Liver (tissue), 9 donors: Measurements from ENCODE around the gene LAMP5. TPM values are rescaled to one million over a fixed set of nuclear protein-coding genes. Genes with fewer than 3 reads are reported as not detected.

Source experiments
- DNase-seq: peaks from one replicate; pipeline ENCODE4 v3.0.0-alpha.2; 2017; ENCODE audit warnings: low spot score
- H3K27ac ChIP-seq, 2 donors: one replicate each; pipeline ENCODE4 v1.7.0; 2013; ENCODE audit warnings: inconsistent platforms in 2 of 2, low read length in 2 of 2, control low read depth in 1 of 2, low read depth in 1 of 2, mild to moderate bottlenecking in 1 of 2
- H3K27me3 ChIP-seq, 4 donors: one replicate each; pipeline versions ENCODE4 v1.6.1 to v1.7.0; 2013; ENCODE audit warnings: low read length in 3 of 4, inconsistent platforms in 1 of 4, mild to moderate bottlenecking in 1 of 4, moderate library complexity in 1 of 4; ENCODE audit not compliant: control insufficient read depth in 4 of 4, insufficient read depth in 4 of 4
- H3K36me3 ChIP-seq, 4 donors: one replicate each; pipeline versions ENCODE4 v1.6.1 to v1.7.0; 2013; ENCODE audit warnings: low read length in 3 of 4, mild to moderate bottlenecking in 3 of 4, low read depth in 1 of 4, moderate library complexity in 1 of 4; ENCODE audit not compliant: control insufficient read depth in 4 of 4, insufficient read depth in 3 of 4
- H3K4me1 ChIP-seq, 4 donors: one replicate each; pipeline versions ENCODE4 v1.6.1 to v1.7.0; 2013; ENCODE audit warnings: low read length in 3 of 4, mild to moderate bottlenecking in 3 of 4, moderate library complexity in 1 of 4; ENCODE audit not compliant: control insufficient read depth in 4 of 4, insufficient read depth in 4 of 4
- H3K4me3 ChIP-seq, 3 donors: one replicate each; pipeline versions ENCODE4 v1.6.1 to v1.7.0; 2013; ENCODE audit warnings: low read length in 3 of 3, control low read depth in 1 of 3, low read depth in 1 of 3, mild to moderate bottlenecking in 1 of 3
- H3K9ac ChIP-seq, 2 donors: one replicate each; pipeline ENCODE4 v1.7.0; 2013; ENCODE audit warnings: low read length in 2 of 2, mild to moderate bottlenecking in 2 of 2, moderate library complexity in 2 of 2, control low read depth in 1 of 2, low read depth in 1 of 2
- H3K9me3 ChIP-seq, 4 donors: one replicate each; pipeline versions ENCODE4 v1.6.1 to v1.7.0; 2013; ENCODE audit warnings: low read length in 3 of 4; ENCODE audit not compliant: control insufficient read depth in 4 of 4
- ATF3 ChIP-seq: IDR thresholded peaks from 2 replicates; pipeline ENCODE4 v1.6.1; 2016; ENCODE audit warnings: antibody characterized with exemption
- EGR1 ChIP-seq, 2 donors: IDR thresholded peaks; 2 replicates each; pipeline ENCODE4 v1.6.1; 2016 to 2018; ENCODE audit warnings: antibody characterized with exemption in 2 of 2, low read depth in 2 of 2
- FOXA1 ChIP-seq: IDR thresholded peaks from 2 replicates; pipeline ENCODE4 v1.6.1; 2016; ENCODE audit warnings: antibody characterized with exemption
- FOXA2 ChIP-seq: IDR thresholded peaks from 2 replicates; pipeline ENCODE4 v1.6.1; 2016; ENCODE audit warnings: antibody characterized with exemption
- GABPA ChIP-seq, 2 donors: IDR thresholded peaks in 1 of 2; conservative IDR thresholded peaks in 1 of 2; 2 replicates each; pipeline ENCODE4 v1.6.1; 2016; ENCODE audit warnings: antibody characterized with exemption in 2 of 2, mild to moderate bottlenecking in 1 of 2, moderate library complexity in 1 of 2
- HNF4A ChIP-seq, 2 donors: conservative IDR thresholded peaks; 2 replicates each; pipeline ENCODE4 v1.6.1; 2016; ENCODE audit warnings: antibody characterized with exemption in 2 of 2, mild to moderate bottlenecking in 2 of 2
- HNF4G ChIP-seq: IDR thresholded peaks from 2 replicates; pipeline ENCODE4 v1.6.1; 2016; ENCODE audit warnings: antibody characterized with exemption
- JUND ChIP-seq, 2 donors: IDR thresholded peaks; 2 replicates each; pipeline ENCODE4 v1.6.1; 2016; ENCODE audit warnings: antibody characterized with exemption in 2 of 2
- MAX ChIP-seq: IDR thresholded peaks from 2 replicates; pipeline ENCODE4 v1.6.1; 2016; ENCODE audit warnings: antibody characterized with exemption
- NR2F2 ChIP-seq: IDR thresholded peaks from 2 replicates; pipeline ENCODE4 v1.6.1; 2016; ENCODE audit warnings: antibody characterized with exemption
- RAD21 ChIP-seq, 2 donors: IDR thresholded peaks; 2 replicates each; pipeline ENCODE4 v1.6.1; 2016; ENCODE audit warnings: antibody characterized with exemption in 2 of 2, mild to moderate bottlenecking in 2 of 2
- SP1 ChIP-seq: IDR thresholded peaks from 2 replicates; pipeline ENCODE4 v1.6.1; 2018; ENCODE audit warnings: antibody characterized with exemption, mild to moderate bottlenecking
- TAF1 ChIP-seq: conservative IDR thresholded peaks from 2 replicates; pipeline ENCODE4 v1.6.1; 2016; ENCODE audit warnings: antibody characterized with exemption, mild to moderate bottlenecking
- YY1 ChIP-seq: IDR thresholded peaks from 2 replicates; pipeline ENCODE4 v1.6.1; 2016; ENCODE audit warnings: antibody characterized with exemption, mild to moderate bottlenecking
- WGBS: extraction: QIAGEN DNeasy Blood & Tissue Kit; methylation state at CpG from one replicate; pipeline ENCODE4 v1.1.7; 2013; 5-methylcytosine and 5-hydroxymethylcytosine counted together
- polyA plus RNA-seq, 2 donors: library from polyadenylated mRNA; stranded (reverse) in 1 of 2; unstranded in 1 of 2; fragments of 200-250 nt in 1 of 2; fragments of >200 nt in 1 of 2; fragmentation: Nextera tagmentation in 1 of 2; extraction: Ambion mirVana in 1 of 2; gene quantifications; one replicate each; pipeline versions ENCODE4 v1.2.1 to v1.2.3, GENCODE V29; 2013 to 2015
- total RNA-seq, 2 donors: library from RNA; depleted of rRNA; stranded (reverse); fragments of >200 nt; gene quantifications; one replicate each; pipeline ENCODE4 v1.2.3, GENCODE V29; 2014
- TF ChIP-seq, protein P1 (sequence below): IDR thresholded peaks from 2 replicates; pipeline ENCODE4 v1.6.1; 2016; ENCODE audit warnings: antibody characterized with exemption
- TF ChIP-seq, protein P2 (sequence below): fragments of 150-350 bp; IDR thresholded peaks from 2 replicates; pipeline ENCODE4 v1.5.1; 2017; ENCODE audit warnings: improper control_type of control experiment, low read depth, low read length; ENCODE audit not compliant: missing input control
- donor health status: healthy.
- donor health status: healthy.
- donor health status: healthy.
- donor health status: healthy.
- donor health status: healthy.

Gene LAMP5
- total and polyA plus RNA-seq, 4 donors, result 0.08 to 0.09 TPM; not detected in 2

DNA sequence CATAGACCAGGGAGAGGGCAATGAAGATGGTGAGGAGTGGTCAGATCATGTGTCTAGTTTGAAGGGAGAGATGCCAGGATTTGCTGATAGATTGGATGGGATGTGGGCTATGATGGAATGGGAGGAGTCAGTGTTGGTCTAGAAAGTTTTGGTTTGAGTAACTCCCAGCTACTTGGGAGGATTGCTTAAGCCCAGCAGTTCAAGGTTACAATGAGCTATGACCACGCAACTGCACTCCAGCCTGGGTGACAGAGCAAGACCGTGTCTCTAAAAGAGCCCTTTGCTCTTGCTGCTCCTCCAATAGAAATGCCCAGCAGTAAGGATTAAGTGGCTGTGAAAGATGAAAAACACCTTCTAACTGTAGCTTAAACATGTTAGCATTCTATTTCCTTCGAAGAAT is 18.2 kb upstream of the LAMP5 start:
- Histone ChIP-seq H3K4me1 (no peaks in the 10 kb centered on the region), H3K4me3 (no peak overlapping the region), H3K27ac (no peak overlapping the region), H3K9me3 (no peaks in the 10 kb centered on the region), H3K36me3 (no peaks in the 10 kb centered on the region), H3K27me3 (peaks cover 2 to 6% (median 3%) of the 10 kb centered on the region in 4 donors), H3K9ac (no peak overlapping the region)
- DNase-seq, result no peak
- WGBS, result 73% methylated on average over 3 of the region's 3 CpGs
- TF ChIP-seq, protein P1, sequence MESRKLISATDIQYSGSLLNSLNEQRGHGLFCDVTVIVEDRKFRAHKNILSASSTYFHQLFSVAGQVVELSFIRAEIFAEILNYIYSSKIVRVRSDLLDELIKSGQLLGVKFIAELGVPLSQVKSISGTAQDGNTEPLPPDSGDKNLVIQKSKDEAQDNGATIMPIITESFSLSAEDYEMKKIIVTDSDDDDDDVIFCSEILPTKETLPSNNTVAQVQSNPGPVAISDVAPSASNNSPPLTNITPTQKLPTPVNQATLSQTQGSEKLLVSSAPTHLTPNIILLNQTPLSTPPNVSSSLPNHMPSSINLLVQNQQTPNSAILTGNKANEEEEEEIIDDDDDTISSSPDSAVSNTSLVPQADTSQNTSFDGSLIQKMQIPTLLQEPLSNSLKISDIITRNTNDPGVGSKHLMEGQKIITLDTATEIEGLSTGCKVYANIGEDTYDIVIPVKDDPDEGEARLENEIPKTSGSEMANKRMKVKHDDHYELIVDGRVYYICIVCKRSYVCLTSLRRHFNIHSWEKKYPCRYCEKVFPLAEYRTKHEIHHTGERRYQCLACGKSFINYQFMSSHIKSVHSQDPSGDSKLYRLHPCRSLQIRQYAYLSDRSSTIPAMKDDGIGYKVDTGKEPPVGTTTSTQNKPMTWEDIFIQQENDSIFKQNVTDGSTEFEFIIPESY, result no peak
- TF ChIP-seq MAX (no peak), TAF1 (no peak), JUND (IDR thresholded peaks at IDR 0.05) (no peak), FOXA1 (no peak), RAD21 (IDR thresholded peaks at IDR 0.05) (no peak), ATF3 (no peak), GABPA (IDR thresholded peaks at IDR 0.05 in 1 of 2, conservative IDR thresholded peaks at IDR 0.05 in 1 of 2) (no peak), EGR1 (IDR thresholded peaks at IDR 0.05; ENCODE audit: low read depth in 2 of 2) (no peak), YY1 (no peak), HNF4A (conservative IDR thresholded peaks at IDR 0.05) (no peak)

DNA sequence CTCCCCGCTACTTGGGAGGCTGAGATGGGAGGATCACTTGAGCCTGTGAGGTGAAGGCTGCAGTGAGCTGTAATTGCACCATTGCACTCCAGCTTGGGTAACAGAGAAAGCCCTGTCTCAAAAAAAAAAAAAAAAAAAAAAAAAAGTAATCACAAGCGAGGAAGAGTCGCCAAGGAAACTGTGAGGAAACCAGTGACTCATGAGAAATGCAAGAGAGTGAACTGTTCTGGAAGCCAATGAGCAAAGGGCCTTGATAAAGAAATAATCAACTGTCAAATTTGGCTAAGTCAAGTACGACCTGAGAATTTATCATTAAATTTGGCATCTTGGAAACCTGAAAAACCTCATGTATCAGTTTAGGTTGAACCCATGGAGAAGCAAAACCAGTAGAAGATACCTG is 16.1 kb upstream of the LAMP5 start:
- Histone ChIP-seq H3K4me3 (no peak overlapping the region), H3K9me3 (no peaks in the 10 kb centered on the region), H3K27me3 (peaks cover 0 to 3% (median 2%) of the 10 kb centered on the region in 4 donors), H3K27ac (no peak overlapping the region), H3K36me3 (no peaks in the 10 kb centered on the region), H3K4me1 (no peaks in the 10 kb centered on the region), H3K9ac (no peak overlapping the region)
- 83% methylated on average over 4 of the region's 4 CpGs for WGBS
- TF ChIP-seq, protein P2, sequence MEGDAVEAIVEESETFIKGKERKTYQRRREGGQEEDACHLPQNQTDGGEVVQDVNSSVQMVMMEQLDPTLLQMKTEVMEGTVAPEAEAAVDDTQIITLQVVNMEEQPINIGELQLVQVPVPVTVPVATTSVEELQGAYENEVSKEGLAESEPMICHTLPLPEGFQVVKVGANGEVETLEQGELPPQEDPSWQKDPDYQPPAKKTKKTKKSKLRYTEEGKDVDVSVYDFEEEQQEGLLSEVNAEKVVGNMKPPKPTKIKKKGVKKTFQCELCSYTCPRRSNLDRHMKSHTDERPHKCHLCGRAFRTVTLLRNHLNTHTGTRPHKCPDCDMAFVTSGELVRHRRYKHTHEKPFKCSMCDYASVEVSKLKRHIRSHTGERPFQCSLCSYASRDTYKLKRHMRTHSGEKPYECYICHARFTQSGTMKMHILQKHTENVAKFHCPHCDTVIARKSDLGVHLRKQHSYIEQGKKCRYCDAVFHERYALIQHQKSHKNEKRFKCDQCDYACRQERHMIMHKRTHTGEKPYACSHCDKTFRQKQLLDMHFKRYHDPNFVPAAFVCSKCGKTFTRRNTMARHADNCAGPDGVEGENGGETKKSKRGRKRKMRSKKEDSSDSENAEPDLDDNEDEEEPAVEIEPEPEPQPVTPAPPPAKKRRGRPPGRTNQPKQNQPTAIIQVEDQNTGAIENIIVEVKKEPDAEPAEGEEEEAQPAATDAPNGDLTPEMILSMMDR, result no peak
- TF ChIP-seq JUND (IDR thresholded peaks at IDR 0.05), result no peak
- TF ChIP-seq GABPA (IDR thresholded peaks at IDR 0.05 in 1 of 2, conservative IDR thresholded peaks at IDR 0.05 in 1 of 2), result no peak
- TF ChIP-seq RAD21 (IDR thresholded peaks at IDR 0.05), result no peak
- no peak for TF ChIP-seq HNF4G
- TF ChIP-seq NR2F2, result no peak
- no peak for TF ChIP-seq FOXA2
- no peak for TF ChIP-seq ATF3
- TF ChIP-seq, protein P1, result no peak
- TF ChIP-seq SP1, result no peak
- no peak for TF ChIP-seq EGR1 (IDR thresholded peaks at IDR 0.05; ENCODE audit: low read depth in 2 of 2)
- TF ChIP-seq MAX, result no peak
- TF ChIP-seq HNF4A (conservative IDR thresholded peaks at IDR 0.05), result no peak
- DNase-seq, result no peak
